Hematopoietic multipotent progenitor cell (in vitro differentiated cells): Measurements from ENCODE around the gene S100A2. TPM values are rescaled to one million over a fixed set of nuclear protein-coding genes. Genes with fewer than 3 reads are reported as not detected.

Experiments used
- DNase-seq, 3 donors: peaks; one replicate each; pipeline ENCODE4 v3.0.0-alpha.2; 2011 to 2015; ENCODE audit warnings: low read depth in 2 of 3, low spot score in 2 of 3
- total RNA-seq: library from RNA; depleted of rRNA; stranded (reverse); fragments of >200 nt; gene quantifications from one replicate; pipeline ENCODE4 v1.2.3, GENCODE V29; 2012

Gene S100A2
- total RNA-seq: 0.27 TPM

GRCh38 chr1:153565529-153566374, at the start of gene S100A2:
TSS of gene S100A2 (minus strand) at chr1:153565844. CDS start at chr1:153563877, 1,967 bp downstream.
- DNase-seq: peak in 2 of 3 donors; percentile 47 to 70

DNA sequence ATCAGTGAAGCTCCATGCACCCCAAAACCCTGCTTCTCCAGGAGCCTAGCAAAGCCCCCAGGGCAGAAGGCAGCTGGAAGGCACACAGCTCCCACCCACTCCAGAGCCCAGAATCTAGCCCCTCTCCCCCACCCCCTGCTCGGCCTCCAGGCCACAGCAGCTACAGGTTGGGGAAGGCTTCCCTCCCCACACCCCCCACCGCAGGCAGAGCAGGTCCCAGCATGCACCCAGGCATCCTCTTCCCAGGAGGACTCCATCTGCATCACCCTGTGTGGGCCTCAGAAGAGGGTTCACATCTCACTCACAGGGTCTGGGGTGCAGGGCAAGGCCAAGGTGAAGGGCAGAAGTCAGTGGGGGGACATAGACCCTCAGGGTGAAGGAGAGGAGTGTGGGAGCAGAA, 49.8 kb upstream of the S100A2 start:
- no peak for DNase-seq

GRCh38 chr1:153614906-153615305, 49.3 kb upstream of the S100A2 start:
- DNase-seq: no peak

DNA sequence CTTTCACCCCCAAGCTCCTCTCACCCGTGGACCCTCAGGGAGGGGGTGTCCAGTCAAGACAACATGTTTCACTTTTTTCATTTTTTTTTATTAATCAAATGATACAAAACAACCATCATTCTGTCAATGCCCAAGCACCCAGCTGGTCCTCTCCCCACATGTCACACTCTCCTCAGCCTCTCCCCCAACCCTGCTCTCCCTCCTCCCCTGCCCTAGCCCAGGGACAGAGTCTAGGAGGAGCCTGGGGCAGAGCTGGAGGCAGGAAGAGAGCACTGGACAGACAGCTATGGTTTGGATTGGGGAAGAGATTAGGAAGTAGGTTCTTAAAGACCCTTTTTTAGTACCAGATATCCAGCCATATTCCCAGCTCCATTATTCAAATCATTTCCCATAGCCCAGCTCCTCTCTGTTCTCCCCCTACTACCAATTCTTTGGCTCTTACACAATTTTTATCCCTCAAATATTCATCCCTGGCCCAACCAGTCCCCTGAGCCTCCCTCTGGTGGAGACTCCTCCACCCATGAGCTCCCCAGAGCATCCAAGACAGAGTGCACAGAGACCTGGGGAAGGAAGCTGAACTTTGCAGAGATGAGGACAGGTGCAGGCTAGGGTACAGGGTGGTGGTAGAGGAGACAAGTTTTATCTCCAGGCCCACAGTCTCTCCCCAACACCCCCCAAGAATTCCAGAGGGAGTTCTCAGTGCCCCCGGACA, 48.7 kb upstream of the S100A2 start:
- DNase-seq: no peak

DNA sequence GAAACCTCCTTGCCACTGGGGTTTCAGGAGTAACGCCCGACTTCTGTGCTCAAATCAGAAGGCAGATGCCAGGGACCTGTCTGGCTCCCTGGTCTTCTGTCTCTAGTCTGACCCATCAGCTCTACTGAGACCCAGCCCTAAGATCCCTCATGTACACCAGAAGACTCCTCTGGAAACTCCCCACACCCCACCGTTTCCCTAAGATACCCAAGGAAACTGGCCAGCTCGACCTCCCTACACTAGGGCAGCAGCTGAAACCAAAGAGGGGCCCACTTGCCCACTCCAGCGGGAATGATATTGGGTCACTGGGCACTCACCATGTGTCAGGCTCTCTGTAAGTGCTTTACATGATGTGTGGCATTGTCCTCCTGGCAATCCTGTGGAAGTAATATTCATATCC, 47.8 kb upstream of the S100A2 start:
- DNase-seq: no peak

GRCh38 chr1:153612755-153613331, 47.2 kb upstream of the S100A2 start, which contains the start of gene S100A16:
TSS of gene S100A16 (minus strand) at chr1:153613137. CDS start at chr1:153608151, 4,986 bp downstream.
- no peak for DNase-seq

- DNase-seq: no peak
Observed at GRCh38 chr1:153612111-153612754, 46.6 kb upstream of the S100A2 start.

DNA sequence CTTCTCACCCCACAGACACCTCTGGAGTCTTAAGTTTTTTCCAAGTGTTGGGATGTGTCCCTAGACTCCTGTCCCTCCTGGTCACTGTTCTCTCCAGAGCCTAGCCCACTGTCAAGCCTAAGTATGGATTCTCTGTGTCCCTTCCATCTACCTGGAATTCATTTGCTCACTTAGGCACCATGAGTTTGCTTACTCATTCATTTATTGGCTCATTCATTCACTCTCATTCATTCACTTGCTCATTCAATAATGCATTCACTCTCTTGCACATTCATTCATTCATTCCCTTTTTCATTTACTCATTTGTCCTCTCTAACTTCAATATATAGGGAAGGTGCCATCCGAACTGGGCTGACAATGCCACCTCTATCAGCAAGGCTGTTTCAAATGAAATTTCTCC, 45.7 kb upstream of the S100A2 start:
- no peak for DNase-seq

- DNase-seq: no peak
Observed at GRCh38 chr1:153610811-153611301, 45.2 kb upstream of the S100A2 start.

- no peak for DNase-seq
Observed at GRCh38 chr1:153610334-153610733, 44.7 kb upstream of the S100A2 start.

GRCh38 chr1:153609585-153609907, 43.9 kb upstream of the S100A2 start:
- no peak for DNase-seq

DNA sequence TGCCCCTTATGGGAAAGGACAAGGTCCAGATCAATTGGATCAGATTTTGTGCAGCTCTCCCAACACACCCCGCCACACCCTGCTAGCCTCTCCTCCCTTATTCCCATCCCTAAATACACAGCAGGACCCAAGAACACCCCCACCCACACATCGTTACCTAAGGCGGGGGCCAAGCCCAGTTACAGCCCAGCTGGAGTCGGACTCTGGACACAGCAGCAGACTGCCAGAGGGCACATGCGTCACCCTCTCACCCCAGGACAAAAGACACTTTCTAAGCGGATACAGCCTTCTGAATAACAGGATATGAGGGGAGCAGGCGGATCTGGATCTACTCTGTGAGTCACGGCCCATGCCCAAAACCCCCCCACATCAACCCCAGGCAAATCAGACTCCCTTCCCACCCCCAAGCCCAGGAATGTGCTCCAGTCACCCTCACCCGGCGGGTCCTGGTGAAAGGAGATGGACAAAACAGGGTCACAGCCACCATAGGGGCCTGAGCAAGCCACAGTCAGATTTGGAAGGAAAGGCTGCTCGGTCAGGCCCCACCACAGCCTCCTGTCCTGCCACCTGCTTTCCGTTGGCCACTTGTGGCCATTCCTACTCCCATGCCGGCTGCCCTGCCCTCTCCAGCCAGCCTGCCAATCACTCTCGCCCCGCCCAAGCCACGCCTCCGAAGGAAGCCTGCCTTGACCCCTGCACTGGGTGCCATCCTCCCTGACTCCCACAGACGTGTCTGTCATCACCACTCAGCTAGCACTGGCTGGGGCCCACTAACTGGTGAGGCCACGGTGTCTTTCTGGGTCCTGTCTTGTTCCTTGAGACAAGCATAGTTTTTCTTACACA, 43.3 kb upstream of the S100A2 start:
- no peak for DNase-seq

DNA sequence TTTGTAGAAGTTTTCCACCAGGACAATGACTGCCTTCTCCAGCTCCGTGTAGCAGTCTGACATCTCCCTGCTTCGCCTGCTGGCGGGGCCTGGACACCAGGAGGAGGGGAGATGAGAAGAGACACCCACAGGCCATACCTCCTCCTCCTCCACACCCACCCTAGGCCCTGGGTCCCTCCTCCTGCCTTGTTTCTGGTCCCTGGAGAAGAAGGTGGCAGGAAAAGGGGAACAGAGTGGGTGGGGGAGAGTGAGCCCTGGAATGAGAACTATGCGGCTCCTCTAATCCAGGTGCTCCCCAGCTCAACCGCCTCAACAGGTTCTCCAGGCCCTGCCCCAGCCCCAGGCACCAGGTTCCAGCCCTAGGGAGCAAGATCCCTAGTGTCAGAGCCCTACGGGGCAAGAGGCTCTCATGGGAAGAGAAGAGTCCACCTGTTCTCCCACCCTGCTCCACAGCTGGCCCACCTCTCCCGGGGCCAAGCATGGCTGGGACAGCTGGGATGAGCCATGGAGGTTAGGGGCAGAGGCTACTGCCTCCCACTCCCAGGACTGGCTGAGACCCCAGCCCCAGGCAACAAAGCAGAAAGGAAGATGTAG, 42.5 kb upstream of the S100A2 start:
- DNase-seq: no peak

- DNase-seq: no peak
Observed at GRCh38 chr1:153607381-153607780, 41.7 kb upstream of the S100A2 start.

DNA sequence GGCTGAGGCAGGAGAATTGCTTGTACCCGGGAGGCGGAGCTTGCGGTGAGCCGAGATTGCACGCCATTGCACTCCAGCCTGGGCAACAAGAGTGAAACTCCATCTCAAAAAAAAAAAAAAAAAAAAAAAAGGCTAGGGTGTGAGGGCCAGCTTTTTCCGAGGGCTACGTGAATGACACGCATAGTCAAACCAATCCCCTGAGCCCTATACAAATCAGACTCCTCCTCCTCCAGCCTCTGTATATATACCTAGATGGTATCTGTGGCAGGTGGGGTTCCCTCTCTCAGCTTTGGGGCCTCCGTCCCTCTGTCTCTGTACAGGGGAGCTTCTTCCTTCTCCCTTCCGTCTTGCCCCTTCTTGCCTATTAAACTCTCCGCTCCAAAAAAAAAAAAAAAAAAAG, 40.5 kb upstream of the S100A2 start:
- no peak for DNase-seq

GRCh38 chr1:153602749-153603148, 37.1 kb upstream of the S100A2 start:
- no peak for DNase-seq

DNA sequence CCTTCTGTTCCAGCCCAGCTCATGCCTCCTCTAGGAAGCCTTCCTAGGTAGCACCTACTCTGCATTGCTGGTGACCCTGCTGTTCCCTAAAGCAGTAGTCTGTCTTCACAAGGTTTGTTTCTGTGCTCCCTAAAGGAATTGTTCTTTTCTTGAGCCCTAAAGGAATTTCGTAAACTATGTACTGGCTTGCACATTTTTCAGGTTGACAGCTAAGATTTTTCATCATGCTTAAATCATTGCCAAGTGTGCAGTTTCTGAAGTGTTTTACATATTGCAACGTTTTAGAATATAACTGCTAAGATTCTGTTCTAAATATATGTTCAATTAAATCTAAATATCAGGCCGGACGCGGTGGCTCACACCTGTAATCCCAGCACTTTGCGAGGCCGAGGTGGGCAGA, 34.2 kb upstream of the S100A2 start:
- no peak for DNase-seq

- DNase-seq: peak in 2 of 3 donors; percentile 90 to 97
Observed at GRCh38 chr1:153598309-153599172, 32.9 kb upstream of the S100A2 start.

- no peak for DNase-seq
Observed at GRCh38 chr1:153597206-153597605, 31.6 kb upstream of the S100A2 start.
